ENCODE data around the gene NSG2. TPM values are rescaled to one million over a fixed set of nuclear protein-coding genes. Genes with fewer than 3 reads are reported as not detected.

NSG2 gene
- total RNA-seq, 1 donor from 2014 or later, result 7.1 TPM

GRCh38 chr5:174108745-174109144 is 63.2 kb downstream of the NSG2 start:
- no peaks in the 10 kb centered on the region for H3K4me1 ChIP-seq
- intact Hi-C loops (cut with DNase I), result no loop called here
- no peak overlapping the region for H3K27ac ChIP-seq
- H3K9me3 ChIP-seq, result no peaks in the 10 kb centered on the region
- no peaks in the 10 kb centered on the region for H3K36me3 ChIP-seq
- no peak for DNase-seq (ENCODE audit: extremely low spot score in 2 of 2)
- TF ChIP-seq, protein P1, sequence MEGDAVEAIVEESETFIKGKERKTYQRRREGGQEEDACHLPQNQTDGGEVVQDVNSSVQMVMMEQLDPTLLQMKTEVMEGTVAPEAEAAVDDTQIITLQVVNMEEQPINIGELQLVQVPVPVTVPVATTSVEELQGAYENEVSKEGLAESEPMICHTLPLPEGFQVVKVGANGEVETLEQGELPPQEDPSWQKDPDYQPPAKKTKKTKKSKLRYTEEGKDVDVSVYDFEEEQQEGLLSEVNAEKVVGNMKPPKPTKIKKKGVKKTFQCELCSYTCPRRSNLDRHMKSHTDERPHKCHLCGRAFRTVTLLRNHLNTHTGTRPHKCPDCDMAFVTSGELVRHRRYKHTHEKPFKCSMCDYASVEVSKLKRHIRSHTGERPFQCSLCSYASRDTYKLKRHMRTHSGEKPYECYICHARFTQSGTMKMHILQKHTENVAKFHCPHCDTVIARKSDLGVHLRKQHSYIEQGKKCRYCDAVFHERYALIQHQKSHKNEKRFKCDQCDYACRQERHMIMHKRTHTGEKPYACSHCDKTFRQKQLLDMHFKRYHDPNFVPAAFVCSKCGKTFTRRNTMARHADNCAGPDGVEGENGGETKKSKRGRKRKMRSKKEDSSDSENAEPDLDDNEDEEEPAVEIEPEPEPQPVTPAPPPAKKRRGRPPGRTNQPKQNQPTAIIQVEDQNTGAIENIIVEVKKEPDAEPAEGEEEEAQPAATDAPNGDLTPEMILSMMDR (IDR thresholded peaks at IDR 0.05), result no peak
- no peak for TF ChIP-seq POLR2AphosphoS5 (IDR thresholded peaks at IDR 0.05; ENCODE audit: insufficient read depth in 1 of 2, low read depth in 1 of 2)
- TF ChIP-seq POLR2A (IDR thresholded peaks at IDR 0.05), result no peak
- H3K27me3 ChIP-seq, result no peaks in the 10 kb centered on the region
- H3K4me3 ChIP-seq, result no peak overlapping the region

DNA sequence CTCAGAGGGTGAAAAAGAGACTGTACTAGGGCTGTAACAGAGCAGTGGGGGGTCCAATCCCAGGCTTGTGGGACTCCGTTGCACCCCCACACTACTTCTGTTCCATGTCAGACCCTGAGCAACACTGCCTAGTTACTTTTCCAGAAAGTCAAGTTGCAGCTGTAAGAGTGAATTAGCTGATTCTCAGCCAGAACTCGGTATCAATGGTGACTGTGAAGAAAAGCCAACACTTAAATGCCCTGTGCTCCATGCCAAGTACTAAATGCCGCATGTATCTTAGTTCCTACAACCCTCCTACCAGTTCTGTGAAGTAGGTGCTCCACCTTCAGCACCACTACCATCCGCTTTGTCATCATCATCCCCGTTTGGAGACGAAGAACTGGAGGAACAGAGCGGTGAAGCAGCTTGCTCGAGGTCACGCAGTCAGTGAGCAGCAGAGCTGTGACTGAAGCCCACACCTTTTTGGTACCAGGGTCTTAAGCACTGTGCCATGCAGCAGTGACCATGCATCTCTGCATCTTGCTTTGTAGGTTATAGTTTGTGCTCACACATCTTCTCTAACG is 64.3 kb downstream of the NSG2 start:
- Histone ChIP-seq H3K36me3 (no peaks in the 10 kb centered on the region), H3K4me3 (no peak overlapping the region), H3K9me3 (no peaks in the 10 kb centered on the region), H3K27me3 (no peaks in the 10 kb centered on the region), H3K4me1 (no peaks in the 10 kb centered on the region), H3K27ac (no peak overlapping the region)
- no peak for DNase-seq (ENCODE audit: extremely low spot score in 2 of 2)
- intact Hi-C loops (cut with DNase I), result no loop called here
- TF ChIP-seq POLR2A (IDR thresholded peaks at IDR 0.05) (no peak), POLR2AphosphoS5 (IDR thresholded peaks at IDR 0.05; ENCODE audit: insufficient read depth in 1 of 2, low read depth in 1 of 2) (no peak)
- TF ChIP-seq, protein P1 (IDR thresholded peaks at IDR 0.05), result no peak

- no peak for DNase-seq (ENCODE audit: extremely low spot score in 2 of 2)
- no peak overlapping the region for H3K4me3 ChIP-seq
- TF ChIP-seq, protein P1 (IDR thresholded peaks at IDR 0.05), result no peak
- no peak for TF ChIP-seq POLR2A (IDR thresholded peaks at IDR 0.05)
- no peak for TF ChIP-seq POLR2AphosphoS5 (IDR thresholded peaks at IDR 0.05; ENCODE audit: insufficient read depth in 1 of 2, low read depth in 1 of 2)
- no peaks in the 10 kb centered on the region for H3K9me3 ChIP-seq
- H3K27me3 ChIP-seq, result no peaks in the 10 kb centered on the region
- intact Hi-C loops (cut with DNase I), result no loop called here
- no peak overlapping the region for H3K27ac ChIP-seq
- H3K4me1 ChIP-seq, result no peaks in the 10 kb centered on the region
- no peaks in the 10 kb centered on the region for H3K36me3 ChIP-seq
Observed at GRCh38 chr5:174110310-174110709, 64.8 kb downstream of the NSG2 start.

GRCh38 chr5:174111287-174111973 is 65.9 kb downstream of the NSG2 start:
- Histone ChIP-seq H3K36me3 (no peaks in the 10 kb centered on the region), H3K4me3 (no peak overlapping the region), H3K4me1 (no peaks in the 10 kb centered on the region), H3K27ac (no peak overlapping the region), H3K27me3 (no peaks in the 10 kb centered on the region), H3K9me3 (no peaks in the 10 kb centered on the region)
- DNase-seq (ENCODE audit: extremely low spot score in 2 of 2), result no peak
- TF ChIP-seq POLR2AphosphoS5 (IDR thresholded peaks at IDR 0.05; ENCODE audit: insufficient read depth in 1 of 2, low read depth in 1 of 2) (no peak), POLR2A (IDR thresholded peaks at IDR 0.05) (no peak)
- TF ChIP-seq, protein P1 (IDR thresholded peaks at IDR 0.05), result no peak
- intact Hi-C loops (cut with DNase I), result no loop called here

- no peak for DNase-seq (ENCODE audit: extremely low spot score in 2 of 2)
- intact Hi-C loops (cut with DNase I), result no loop called here
Observed at GRCh38 chr5:174115226-174115625, 69.7 kb downstream of the NSG2 start.

More at GRCh38 chr5:174115226-174115625, 69.7 kb downstream of the NSG2 start:
- H3K9me3 ChIP-seq, result no peaks in the 10 kb centered on the region
- no peaks in the 10 kb centered on the region for H3K27me3 ChIP-seq
- H3K4me3 ChIP-seq, result no peak overlapping the region
- H3K36me3 ChIP-seq, result no peaks in the 10 kb centered on the region
- H3K27ac ChIP-seq, result no peak overlapping the region
- TF ChIP-seq POLR2A (IDR thresholded peaks at IDR 0.05) (no peak), POLR2AphosphoS5 (IDR thresholded peaks at IDR 0.05; ENCODE audit: insufficient read depth in 1 of 2, low read depth in 1 of 2) (no peak)
- TF ChIP-seq, protein P1 (IDR thresholded peaks at IDR 0.05), result no peak
- H3K4me1 ChIP-seq, result no peaks in the 10 kb centered on the region
